ENCODE results near the gene TXNIP. TPM values are rescaled to one million over a fixed set of nuclear protein-coding genes. Genes with fewer than 3 reads are reported as not detected.

TXNIP gene
- total RNA-seq, 4 donors from 2014 or later: 3,407 to 4,253 (median 3,725) TPM

DNA sequence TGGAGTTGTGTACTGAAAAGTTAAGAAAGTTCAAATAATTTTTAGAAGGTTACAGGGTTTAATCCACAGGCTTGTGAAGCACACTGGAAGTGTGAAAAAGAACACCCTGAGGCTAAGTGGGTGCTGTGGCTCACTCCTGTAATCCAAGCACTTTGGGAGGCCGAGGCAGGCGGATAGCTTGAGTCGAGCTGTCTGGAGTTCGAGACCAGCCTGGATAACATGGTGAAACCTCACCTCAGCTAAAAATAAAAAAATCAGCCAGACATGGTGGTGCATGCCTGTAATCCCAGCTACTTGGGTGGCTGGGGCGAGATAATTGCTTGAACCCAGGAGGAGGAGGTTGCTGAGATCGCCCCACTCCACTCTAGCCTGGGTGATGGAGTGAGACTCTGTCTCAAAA, 9.8 kb downstream of the TXNIP start:
- TF ChIP-seq, protein P1, sequence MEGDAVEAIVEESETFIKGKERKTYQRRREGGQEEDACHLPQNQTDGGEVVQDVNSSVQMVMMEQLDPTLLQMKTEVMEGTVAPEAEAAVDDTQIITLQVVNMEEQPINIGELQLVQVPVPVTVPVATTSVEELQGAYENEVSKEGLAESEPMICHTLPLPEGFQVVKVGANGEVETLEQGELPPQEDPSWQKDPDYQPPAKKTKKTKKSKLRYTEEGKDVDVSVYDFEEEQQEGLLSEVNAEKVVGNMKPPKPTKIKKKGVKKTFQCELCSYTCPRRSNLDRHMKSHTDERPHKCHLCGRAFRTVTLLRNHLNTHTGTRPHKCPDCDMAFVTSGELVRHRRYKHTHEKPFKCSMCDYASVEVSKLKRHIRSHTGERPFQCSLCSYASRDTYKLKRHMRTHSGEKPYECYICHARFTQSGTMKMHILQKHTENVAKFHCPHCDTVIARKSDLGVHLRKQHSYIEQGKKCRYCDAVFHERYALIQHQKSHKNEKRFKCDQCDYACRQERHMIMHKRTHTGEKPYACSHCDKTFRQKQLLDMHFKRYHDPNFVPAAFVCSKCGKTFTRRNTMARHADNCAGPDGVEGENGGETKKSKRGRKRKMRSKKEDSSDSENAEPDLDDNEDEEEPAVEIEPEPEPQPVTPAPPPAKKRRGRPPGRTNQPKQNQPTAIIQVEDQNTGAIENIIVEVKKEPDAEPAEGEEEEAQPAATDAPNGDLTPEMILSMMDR (IDR thresholded peaks at IDR 0.05; ENCODE audit: low read depth): no peak

DNA sequence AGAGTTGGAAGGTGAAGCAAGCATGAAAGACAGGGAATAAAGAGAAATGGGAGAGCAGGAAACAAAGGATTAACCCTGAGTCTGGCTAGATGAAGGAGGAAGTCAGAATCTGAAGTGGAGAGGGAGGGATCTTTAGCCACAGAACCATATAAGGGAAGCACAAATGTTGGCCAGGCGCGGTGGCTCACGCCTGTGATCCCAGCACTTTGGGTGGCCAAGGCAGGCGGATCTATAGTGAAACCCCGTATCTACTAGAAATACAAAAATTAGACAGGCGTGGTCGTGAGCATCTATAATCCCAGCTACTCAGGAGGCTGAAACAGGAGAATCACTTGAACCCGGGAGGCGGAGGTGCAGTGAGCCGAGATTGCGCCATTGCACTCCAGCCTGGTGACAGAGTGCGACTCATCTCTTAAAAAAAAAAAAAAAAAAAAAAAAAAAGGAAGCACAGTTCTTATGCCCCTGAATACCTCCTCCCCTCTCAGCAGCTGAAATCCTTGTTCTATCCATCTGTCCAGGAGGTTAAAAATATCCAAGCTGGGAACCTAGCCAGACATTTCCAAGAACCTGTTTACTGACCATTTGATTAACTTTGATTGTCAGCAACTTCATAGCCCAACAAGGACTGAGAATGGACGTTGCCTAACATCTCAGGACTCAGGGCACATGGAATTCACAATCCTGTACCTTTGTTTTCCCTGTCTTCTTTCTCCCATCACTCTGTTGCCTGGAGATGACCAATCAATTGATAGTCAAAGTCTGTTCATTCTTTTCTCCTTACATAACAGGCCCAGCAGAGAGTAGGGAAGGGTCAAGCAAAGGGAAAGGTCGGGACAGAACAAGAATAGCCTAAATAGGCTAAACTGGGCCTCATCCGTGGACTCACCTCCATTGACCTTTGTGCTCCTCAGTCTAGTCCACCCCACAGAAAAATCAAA, 10.6 kb downstream of the TXNIP start:
- TF ChIP-seq, protein P1 (IDR thresholded peaks at IDR 0.05; ENCODE audit: low read depth): no peak

DNA sequence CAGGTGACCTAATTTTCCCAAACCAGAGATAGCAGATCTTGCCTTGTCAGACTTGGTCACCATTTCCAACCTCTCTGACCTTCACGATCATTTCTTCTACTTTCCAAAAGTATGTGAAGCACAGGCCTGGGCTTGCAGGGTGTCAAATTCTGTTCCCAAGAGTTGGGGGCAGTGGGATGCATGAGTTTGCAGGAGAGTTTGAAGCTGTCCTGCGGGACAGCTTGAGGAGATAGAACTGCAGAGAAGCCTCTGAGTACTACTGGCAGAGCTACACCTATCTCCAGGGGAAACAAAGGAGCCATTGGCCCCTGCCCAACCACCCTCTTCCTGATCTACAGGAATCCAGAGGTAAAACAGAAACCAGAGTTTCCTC, 11.3 kb downstream of the TXNIP start:
- TF ChIP-seq, protein P1 (IDR thresholded peaks at IDR 0.05; ENCODE audit: low read depth): no peak

DNA sequence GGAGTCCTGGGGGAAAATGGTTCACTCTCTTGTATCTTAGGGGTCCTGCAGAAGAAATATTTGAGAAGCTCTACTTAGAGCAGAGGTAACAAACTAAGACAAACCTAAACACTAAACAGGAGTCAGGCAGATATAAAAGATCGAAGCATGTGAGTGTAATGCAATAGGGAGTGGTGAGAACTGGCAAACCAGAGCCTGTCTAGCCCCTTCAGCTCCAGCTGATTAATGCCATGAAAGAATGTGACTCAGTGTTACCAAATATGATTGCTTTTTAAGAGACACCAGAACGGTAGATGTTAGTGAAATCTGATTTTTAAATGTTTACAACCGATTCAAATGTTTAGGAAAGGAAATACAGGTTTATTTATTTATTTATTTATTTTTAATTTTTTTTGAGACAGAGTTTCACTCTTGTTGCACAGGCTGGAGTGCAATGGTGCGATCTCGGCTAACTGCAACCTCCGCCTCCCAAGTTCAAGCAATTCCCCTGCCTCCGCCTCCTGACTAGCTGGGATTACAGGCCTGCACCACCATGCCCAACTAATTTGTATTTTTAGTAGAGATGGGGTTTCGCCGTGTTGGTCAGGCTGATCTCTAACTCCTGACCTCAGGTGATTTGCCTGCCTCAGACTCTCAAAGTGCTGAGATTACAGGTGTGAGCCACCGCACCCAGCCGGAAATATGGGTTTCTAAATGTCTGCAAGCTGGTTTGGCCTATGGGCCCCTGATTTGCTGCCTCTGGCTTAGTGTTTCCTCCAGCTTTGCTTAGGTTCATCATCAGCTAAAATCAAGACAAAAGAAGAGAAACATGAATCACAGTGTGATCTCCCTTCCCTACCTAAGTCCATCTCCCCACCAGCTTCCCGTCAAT, 12.2 kb downstream of the TXNIP start:
- TF ChIP-seq, protein P1 (IDR thresholded peaks at IDR 0.05; ENCODE audit: low read depth): no peak

DNA sequence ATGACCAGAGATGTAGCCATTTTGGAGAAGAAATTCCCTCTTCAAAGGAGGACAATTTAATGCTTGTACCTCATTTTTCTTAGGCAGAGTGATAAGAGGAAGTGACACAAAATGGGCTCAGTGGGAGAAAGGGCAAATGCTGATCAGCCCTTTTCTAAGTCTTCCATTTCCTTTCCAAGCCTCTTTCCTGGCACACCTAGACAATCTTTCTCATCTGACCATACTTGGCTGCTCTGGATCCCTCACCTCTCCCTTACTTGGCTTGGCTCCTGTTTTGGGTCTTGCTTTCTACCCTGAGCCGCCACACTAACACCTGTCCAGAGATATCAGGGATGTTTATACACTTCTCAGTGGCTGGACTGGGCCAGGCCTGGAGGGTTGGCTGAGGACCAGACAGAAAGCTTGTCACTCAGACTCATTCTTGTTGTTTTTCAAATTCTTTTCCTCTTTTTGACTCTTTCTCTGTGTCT, 13.1 kb downstream of the TXNIP start:
- TF ChIP-seq, protein P1 (IDR thresholded peaks at IDR 0.05; ENCODE audit: low read depth): no peak

DNA sequence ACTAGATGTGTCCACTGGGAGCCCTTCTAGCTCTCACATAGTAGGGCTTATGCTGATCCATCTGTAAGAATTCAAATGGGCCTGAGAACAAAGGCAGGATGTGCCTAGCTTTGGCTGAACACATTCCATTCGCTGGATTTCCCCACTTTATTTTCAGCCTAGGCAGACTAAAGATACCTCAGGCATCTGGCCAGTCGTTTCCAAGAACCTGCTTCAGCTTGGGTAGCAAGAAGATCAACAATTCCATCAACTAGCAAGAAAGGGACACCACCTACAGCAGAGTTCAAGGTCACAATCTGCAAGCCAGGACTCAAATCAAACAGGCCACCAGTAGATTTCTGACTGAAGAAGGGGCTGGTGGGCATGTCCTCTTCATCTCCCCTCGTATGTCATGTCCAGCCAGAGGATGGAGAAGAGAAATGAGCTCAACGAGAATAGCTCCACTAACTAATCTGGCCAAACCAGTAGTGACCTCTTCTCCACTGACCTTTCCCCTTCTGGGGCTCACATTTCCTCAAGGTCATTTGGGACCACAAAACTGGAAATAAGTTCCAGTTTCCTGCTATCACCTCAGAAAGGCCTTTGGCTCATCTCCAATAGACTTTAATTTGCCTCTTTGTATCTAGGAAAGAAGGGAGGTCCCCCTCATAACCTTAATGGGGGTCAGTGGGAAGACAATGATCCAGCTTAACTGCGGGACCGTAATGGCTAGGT, 14.2 kb downstream of the TXNIP start:
- TF ChIP-seq, protein P1 (IDR thresholded peaks at IDR 0.05; ENCODE audit: low read depth): no peak
